ENCODE measurements around the gene DRAM1. TPM values are rescaled to one million over a fixed set of nuclear protein-coding genes. Genes with fewer than 3 reads are reported as not detected.

The DRAM1 gene, protein sequence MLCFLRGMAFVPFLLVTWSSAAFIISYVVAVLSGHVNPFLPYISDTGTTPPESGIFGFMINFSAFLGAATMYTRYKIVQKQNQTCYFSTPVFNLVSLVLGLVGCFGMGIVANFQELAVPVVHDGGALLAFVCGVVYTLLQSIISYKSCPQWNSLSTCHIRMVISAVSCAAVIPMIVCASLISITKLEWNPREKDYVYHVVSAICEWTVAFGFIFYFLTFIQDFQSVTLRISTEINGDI
- 5.8 and 7.8 TPM in 2 replicates for total RNA-seq

DNA sequence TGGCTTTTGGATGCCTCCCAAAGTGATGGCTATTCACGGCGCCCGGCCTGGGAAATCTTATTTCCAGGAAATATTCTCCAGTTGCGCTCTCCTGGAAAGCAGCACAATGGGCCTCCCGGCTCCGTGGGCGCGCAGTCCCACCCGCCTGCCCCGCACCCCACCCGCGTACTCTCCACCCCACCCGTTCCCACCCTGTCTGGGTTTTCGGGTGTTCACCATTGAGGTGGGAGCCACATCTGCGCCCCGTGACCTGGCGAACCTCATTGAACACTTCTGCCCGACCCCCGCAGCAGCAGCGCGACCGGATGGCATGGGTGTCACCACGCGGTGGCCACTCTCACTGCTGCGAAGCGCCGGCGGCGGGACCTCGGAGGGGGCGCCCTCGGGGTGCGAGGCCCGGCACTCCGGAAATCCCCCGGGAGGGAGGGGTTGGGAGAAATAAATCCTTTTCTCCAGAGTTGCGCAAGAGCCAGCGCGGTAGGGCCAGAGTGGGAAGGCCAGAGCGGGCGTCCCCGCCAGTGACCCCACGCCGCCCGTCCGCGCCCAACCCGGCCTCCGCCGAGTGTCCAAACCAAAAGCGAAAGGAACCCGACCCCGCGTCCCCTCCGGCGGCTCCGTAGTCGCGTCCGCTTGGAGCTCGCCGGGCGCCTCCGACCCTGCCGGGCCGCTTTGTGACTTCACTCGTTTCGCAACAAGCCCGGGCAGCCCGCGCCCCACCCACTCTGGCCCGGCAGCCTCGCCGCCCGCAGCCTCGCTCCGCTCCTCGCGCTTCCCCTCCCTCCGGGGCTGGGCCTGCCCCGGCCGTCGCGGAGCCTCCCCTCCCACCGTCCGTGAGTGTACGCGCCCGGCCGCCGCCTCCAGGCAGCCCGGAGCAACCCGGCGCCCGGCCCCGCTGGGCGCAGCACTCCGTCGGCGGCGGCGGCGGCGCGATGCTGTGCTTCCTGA lies at the start of gene DRAM1:
Gene DRAM1, plus strand, starts transcription at position 720 of the 945 bp plus-strand sequence. Its CDS starts 210 bp downstream, at position 930.
- no peaks in the 10 kb centered on the region for H3K36me3 ChIP-seq (ENCODE audit: control insufficient read depth, insufficient read depth, low read length)
- peak within 1 kb of the TSS; percentile 89 for H3K4me3 ChIP-seq (ENCODE audit: low read depth, low read length)
- DNase-seq (ENCODE audit: low read depth): peak; percentile 73
- peak; percentile 12 for TF ChIP-seq CTCF (IDR thresholded peaks at IDR 0.05; ENCODE audit: insufficient read depth, low read length, severe bottlenecking)
- no peaks in the 10 kb centered on the region for H3K27me3 ChIP-seq (ENCODE audit: control insufficient read depth, insufficient read depth, low read length)
- no peak for FAIRE-seq

DNA sequence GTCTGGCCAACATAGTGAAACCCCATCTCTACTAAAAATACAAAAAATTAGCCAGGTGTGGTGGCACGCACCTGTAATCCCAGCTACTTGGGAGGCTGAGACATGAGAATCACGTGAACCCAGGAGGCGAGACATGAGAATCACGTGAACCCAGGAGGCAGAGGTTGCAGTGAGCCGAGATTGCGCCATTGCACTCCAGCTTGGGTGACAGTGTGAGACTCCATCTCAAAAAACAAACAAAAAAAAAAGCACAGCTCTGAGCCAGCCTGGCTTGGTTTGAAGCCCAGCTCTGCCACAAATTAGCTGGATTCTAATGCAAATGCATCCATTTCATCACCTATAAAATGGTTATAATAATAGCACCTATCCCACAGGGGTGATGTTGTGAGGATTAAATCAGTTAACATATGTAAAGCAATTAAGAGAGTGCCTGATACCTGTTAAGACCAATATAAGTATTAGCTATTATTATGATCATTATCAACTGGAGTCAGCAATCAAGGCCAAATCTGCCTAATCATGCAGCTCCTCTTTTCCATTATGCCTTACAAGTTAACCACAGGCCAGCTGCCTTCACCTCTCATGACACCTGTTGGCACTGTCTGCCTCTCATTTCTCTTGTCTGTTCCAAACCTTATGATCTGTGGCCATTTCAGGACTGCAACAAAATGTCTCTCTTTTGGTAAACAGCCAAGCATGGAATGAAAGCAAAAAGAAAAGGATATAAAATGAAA lies 48.8 kb upstream of the DRAM1 start:
- FAIRE-seq (no peak), DNase-seq (ENCODE audit: low read depth) (no peak)
- H3K36me3 ChIP-seq (ENCODE audit: control insufficient read depth, insufficient read depth, low read length): no peaks in the 10 kb centered on the region
- TF ChIP-seq CTCF (IDR thresholded peaks at IDR 0.05; ENCODE audit: insufficient read depth, low read length, severe bottlenecking): no peak
- no peaks in the 10 kb centered on the region for H3K27me3 ChIP-seq (ENCODE audit: control insufficient read depth, insufficient read depth, low read length)
- no peak overlapping the region for H3K4me3 ChIP-seq (ENCODE audit: low read depth, low read length)

DNA sequence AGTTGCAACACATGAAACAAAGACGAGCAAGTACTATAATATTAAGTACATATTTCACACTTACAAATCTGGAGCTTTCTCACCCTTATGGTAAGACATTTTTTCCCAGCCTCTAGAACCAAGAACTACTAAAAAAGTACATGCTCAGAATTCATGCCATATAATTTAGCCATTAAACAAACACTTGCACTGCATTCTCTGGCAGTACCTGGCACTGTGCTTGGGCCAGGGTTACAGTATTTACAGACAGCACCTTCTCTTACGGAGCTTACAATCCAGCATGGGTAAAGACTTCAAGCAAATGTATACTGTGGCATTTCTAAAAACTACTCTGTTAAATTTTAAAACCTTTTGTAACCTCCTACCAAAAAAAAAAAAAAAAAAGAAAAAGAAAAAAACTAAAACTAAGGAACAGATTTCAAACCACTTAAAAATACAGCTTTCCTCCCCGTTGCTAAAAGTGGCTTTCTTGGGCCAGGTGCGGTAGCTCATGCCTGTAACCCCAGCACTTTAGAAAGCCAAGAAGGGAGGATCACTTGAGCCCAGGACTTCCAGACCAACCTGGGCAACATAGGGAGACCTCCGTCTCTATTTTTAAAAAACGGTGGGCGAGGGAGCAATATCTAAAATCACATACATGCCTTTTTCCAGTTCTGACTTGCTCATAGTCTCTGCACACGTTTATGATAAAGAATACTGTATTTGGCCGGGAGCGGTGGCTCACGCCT lies 47.6 kb upstream of the DRAM1 start:
- DNase-seq (ENCODE audit: low read depth) (peak; percentile 29), FAIRE-seq (no peak)
- no peak for TF ChIP-seq CTCF (IDR thresholded peaks at IDR 0.05; ENCODE audit: insufficient read depth, low read length, severe bottlenecking)
- H3K4me3 ChIP-seq (ENCODE audit: low read depth, low read length): peak overlapping the region; percentile 73
- H3K27me3 ChIP-seq (ENCODE audit: control insufficient read depth, insufficient read depth, low read length): no peaks in the 10 kb centered on the region
- H3K36me3 ChIP-seq (ENCODE audit: control insufficient read depth, insufficient read depth, low read length): no peaks in the 10 kb centered on the region

DNA sequence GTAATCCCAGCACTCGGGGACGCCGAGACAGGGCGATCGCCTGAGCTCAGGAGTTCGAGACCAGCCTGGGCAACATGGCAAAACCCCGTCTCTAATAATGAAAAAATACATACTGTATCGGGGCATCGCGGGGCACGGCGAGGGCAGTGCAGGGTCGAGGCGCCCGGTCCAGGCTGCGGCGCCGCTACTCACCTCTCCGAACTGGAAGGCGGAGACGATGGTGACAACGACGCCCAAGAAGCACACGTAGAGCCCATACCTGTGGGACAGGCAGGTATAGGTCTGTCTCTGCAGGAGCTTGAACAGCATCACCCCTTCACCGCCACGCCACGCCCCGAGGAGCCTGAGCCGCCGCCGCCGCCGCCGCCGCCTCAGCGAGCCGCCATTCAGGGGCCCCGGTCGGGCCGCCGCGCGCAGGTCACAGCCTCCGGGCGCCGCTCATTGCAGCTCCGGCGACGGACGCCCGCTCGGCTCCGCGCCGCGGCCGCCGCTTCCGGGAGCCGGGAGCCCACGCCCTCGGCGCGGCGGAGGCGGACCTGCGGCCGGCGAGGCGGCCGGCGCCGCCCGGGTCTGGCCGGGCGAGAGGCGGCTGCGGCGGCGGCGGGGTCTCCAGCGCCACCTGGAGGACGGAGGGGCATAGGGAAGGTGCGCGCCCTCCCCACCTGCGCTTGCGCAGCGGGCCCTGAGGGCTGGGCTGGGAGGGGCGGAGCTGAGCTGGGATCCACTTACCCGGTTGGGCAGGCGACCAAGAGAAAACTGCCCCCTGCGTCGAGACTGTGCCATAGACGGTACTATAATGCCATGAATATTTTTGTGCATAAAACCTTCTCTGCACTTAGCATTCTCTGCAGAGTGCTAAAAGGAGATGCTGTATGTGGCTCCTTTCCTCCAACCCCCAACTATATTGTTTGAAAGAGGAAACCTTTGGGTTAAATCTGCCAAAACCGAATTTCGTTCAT lies 46.7 kb upstream of the DRAM1 start, which contains the start of gene GNPTAB:
Gene GNPTAB, minus strand, starts transcription at position 593 of the 959 bp plus-strand sequence. Its CDS starts 284 bp downstream, at position 309.
- peak within 1 kb of the TSS; percentile 73 for H3K4me3 ChIP-seq (ENCODE audit: low read depth, low read length)
- DNase-seq (ENCODE audit: low read depth): peak; percentile 73
- no peaks in the 10 kb centered on the region for H3K27me3 ChIP-seq (ENCODE audit: control insufficient read depth, insufficient read depth, low read length)
- peak; percentile 76 for TF ChIP-seq CTCF (IDR thresholded peaks at IDR 0.05; ENCODE audit: insufficient read depth, low read length, severe bottlenecking)
- H3K36me3 ChIP-seq (ENCODE audit: control insufficient read depth, insufficient read depth, low read length): no peaks in the 10 kb centered on the region
- no peak for FAIRE-seq

Data from bronchial epithelial cell (primary cell).